Naive thymus-derived CD4-positive, alpha-beta T cell (primary cell): Measurements from ENCODE around the gene CYP24A1. TPM values are rescaled to one million over a fixed set of nuclear protein-coding genes. Genes with fewer than 3 reads are reported as not detected.

Experiments used
- ATAC-seq: fragments of 150-1000 bp; cut with Tn5 transposase; 2 replicates; pipeline ENCODE4 v1.10.0; 2021; ENCODE audit warnings: mild to moderate bottlenecking, moderate library complexity
- CTCF ChIA-PET: fragments of 350-600 bp; sonication (Branson Sonifier 250); formaldehyde crosslinking; loops from one replicate; lab custom pipeline; 2021; ENCODE audit warnings: antibody characterized with exemption; lab: Charles Lee
- POLR2A ChIA-PET: fragments of 350-600 bp; sonication (Branson Sonifier 250); formaldehyde crosslinking; loops from one replicate; lab custom pipeline; 2021; ENCODE audit warnings: antibody characterized with exemption, inconsistent platforms; lab: Charles Lee
- DNase-seq, 9 donors: peaks; one replicate each; pipeline versions ENCODE4 v3.0.0 to v3.0.0-alpha.2; 2020 to 2022; ENCODE audit warnings: mixed read lengths in 1 of 9
- H3K27ac ChIP-seq: one replicate; pipeline ENCODE4 v1.7.0; 2013; ENCODE audit warnings: mild to moderate bottlenecking, low read depth, low read length, moderate library complexity
- H3K27me3 ChIP-seq, 2 donors: one replicate each; pipeline ENCODE4 v1.7.0; 2013; ENCODE audit warnings: low read length in 2 of 2, mild to moderate bottlenecking in 2 of 2, moderate library complexity in 2 of 2; ENCODE audit not compliant: control insufficient read depth in 2 of 2, insufficient read depth in 2 of 2
- H3K36me3 ChIP-seq, 3 experiments: 1 replicate in 2 of 3; 2 replicates in 1 of 3; pipeline ENCODE4 v1.7.0; 2013; ENCODE audit warnings: low read length in 3 of 3, mild to moderate bottlenecking in 3 of 3, moderate library complexity in 1 of 3; ENCODE audit not compliant: insufficient read depth in 3 of 3, control insufficient read depth in 2 of 3
- H3K4me1 ChIP-seq, 2 donors: one replicate each; pipeline ENCODE4 v1.7.0; 2013; ENCODE audit warnings: low read length in 2 of 2, mild to moderate bottlenecking in 2 of 2, moderate library complexity in 1 of 2; ENCODE audit not compliant: control insufficient read depth in 2 of 2, insufficient read depth in 2 of 2
- H3K4me3 ChIP-seq: 2 replicates; pipeline ENCODE4 v1.7.0; 2013; ENCODE audit warnings: mild to moderate bottlenecking, low read length
- H3K9me3 ChIP-seq, 3 experiments: 1 replicate in 2 of 3; 2 replicates in 1 of 3; pipeline ENCODE4 v1.7.0; 2013; ENCODE audit warnings: low read length in 3 of 3; ENCODE audit not compliant: control insufficient read depth in 2 of 3
- H3K27ac Mint-ChIP-seq, 9 donors: one replicate each; pipeline ENCODE4 v1.8.0; 2020 to 2022; ENCODE audit warnings: mixed read lengths in 9 of 9, mild to moderate bottlenecking in 8 of 9, moderate library complexity in 5 of 9, inconsistent platforms in 2 of 9
- H3K27me3 Mint-ChIP-seq, 5 donors: one replicate each; pipeline ENCODE4 v1.8.0; 2021 to 2022; ENCODE audit warnings: mixed read lengths in 5 of 5, mild to moderate bottlenecking in 1 of 5
- H3K36me3 Mint-ChIP-seq, 5 donors: one replicate each; pipeline ENCODE4 v1.8.0; 2020 to 2022; ENCODE audit warnings: mixed read lengths in 5 of 5, mild to moderate bottlenecking in 3 of 5, inconsistent platforms in 1 of 5
- H3K4me1 Mint-ChIP-seq, 7 donors: one replicate each; pipeline ENCODE4 v1.8.0; 2020 to 2022; ENCODE audit warnings: mixed read lengths in 7 of 7, mild to moderate bottlenecking in 3 of 7, inconsistent platforms in 1 of 7
- H3K4me3 Mint-ChIP-seq, 10 donors: one replicate each; pipeline ENCODE4 v1.8.0; 2020 to 2022; ENCODE audit warnings: mild to moderate bottlenecking in 10 of 10, mixed read lengths in 10 of 10, moderate library complexity in 6 of 10, inconsistent platforms in 2 of 10
- H3K9me3 Mint-ChIP-seq, 11 donors: one replicate each; pipeline ENCODE4 v1.8.0; 2020 to 2022; ENCODE audit warnings: mixed read lengths in 11 of 11, mild to moderate bottlenecking in 4 of 11, inconsistent platforms in 1 of 11, moderate library complexity in 1 of 11
- intact Hi-C, 2 donors: fragments of 100-400 bp; cut with micrococcal nuclease; formaldehyde crosslinking; loops; one replicate each; pipeline ENCODE4 v1.15.1; 2023
- polyA plus RNA-seq, 2 donors: library from polyadenylated mRNA; unstranded; fragments of 300-500 nt; fragmentation: Illumina TruSeq; gene quantifications; one replicate each; pipeline ENCODE4 v1.2.3, GENCODE V29; 2021
- total RNA-seq, 6 experiments: library from RNA in 5 of 6; stranded (reverse) in 5 of 6; gene quantifications; 1 replicate in 5 of 6; 2 replicates in 1 of 6; pipeline ENCODE4 v1.2.3 and lab custom pipeline; 2021 to 2026

The CYP24A1 gene
- total and polyA plus RNA-seq, 7 experiments from 2014 or later = 0.78 TPM; not detected in 6

- Mint-ChIP-seq H3K27me3 (peaks cover 73 to 86% (median 76%) of the 10 kb centered on the region in 5 donors), H3K4me1 (peaks cover 11 to 27% (median 24%) of the 10 kb centered on the region in 7 donors), H3K36me3 (peaks cover 0 to 3% (median 0%) of the 10 kb centered on the region in 5 donors), H3K4me3 (peak overlapping the region; percentile 14 to 83 (median 59)), H3K27ac (no peak overlapping the region), H3K9me3 (peaks cover 0 to 6% (median 0%) of the 10 kb centered on the region in 11 donors)
- H3K4me1 ChIP-seq = peaks cover 0 to 5% of the 10 kb centered on the region in 2 donors
- no peak overlapping the region for H3K4me3 ChIP-seq
- H3K9me3 ChIP-seq = no peaks in the 10 kb centered on the region
- no peak overlapping the region for H3K27ac ChIP-seq
- DNase-seq (no peak), ATAC-seq (no peak)
- ChIA-PET POLR2A (no interaction called here), CTCF (no interaction called here)
- intact Hi-C loops = no loop called here
- no peaks in the 10 kb centered on the region for H3K36me3 ChIP-seq
- H3K27me3 ChIP-seq = peaks cover 0 to 6% of the 10 kb centered on the region in 2 donors
Observed at GRCh38 chr20:54172856-54173652, 732 bp downstream of the CYP24A1 start.

GRCh38 chr20:54172532-54172855, 1.3 kb downstream of the CYP24A1 start:
- DNase-seq (no peak), ATAC-seq (no peak)
- Mint-ChIP-seq H3K4me1 (peaks cover 11 to 27% (median 24%) of the 10 kb centered on the region in 7 donors), H3K36me3 (peaks cover 0 to 3% (median 0%) of the 10 kb centered on the region in 5 donors), H3K27ac (no peak overlapping the region), H3K4me3 (peak overlapping the region in 7 of 10 donors; percentile 32 to 83 (median 47)), H3K27me3 (peaks cover 74 to 84% (median 78%) of the 10 kb centered on the region in 5 donors), H3K9me3 (peaks cover 0 to 6% (median 0%) of the 10 kb centered on the region in 11 donors)
- Histone ChIP-seq H3K9me3 (no peaks in the 10 kb centered on the region), H3K36me3 (no peaks in the 10 kb centered on the region), H3K4me3 (no peak overlapping the region), H3K27me3 (peaks cover 0 to 6% of the 10 kb centered on the region in 2 donors), H3K27ac (no peak overlapping the region), H3K4me1 (peaks cover 0 to 5% of the 10 kb centered on the region in 2 donors)
- POLR2A ChIA-PET = no interaction called here
- CTCF ChIA-PET = no interaction called here
- intact Hi-C loops = no loop called here

GRCh38 chr20:54170963-54171362, 2.8 kb downstream of the CYP24A1 start:
- ATAC-seq (no peak), DNase-seq (no peak)
- CTCF ChIA-PET = no interaction called here

GRCh38 chr20:54170026-54170471, 3.7 kb downstream of the CYP24A1 start:
- H3K36me3 ChIP-seq = no peaks in the 10 kb centered on the region
- ChIA-PET POLR2A (no interaction called here), CTCF (interaction anchor here (0.6 to 1.0 kb wide), 2 partner anchors 10 to 1646 kb away, joined by 3 to 4 read pairs; no protein-coding TSS in a partner anchor)
- Mint-ChIP-seq H3K36me3 (peaks cover 0 to 3% (median 0%) of the 10 kb centered on the region in 5 donors), H3K27ac (no peak overlapping the region), H3K9me3 (peaks cover 0 to 6% (median 0%) of the 10 kb centered on the region in 11 donors), H3K4me1 (peaks cover 11 to 27% (median 24%) of the 10 kb centered on the region in 7 donors), H3K4me3 (no peak overlapping the region), H3K27me3 (peaks cover 64 to 87% (median 75%) of the 10 kb centered on the region in 5 donors)
- no peaks in the 10 kb centered on the region for H3K9me3 ChIP-seq
- intact Hi-C loops = no loop called here
- H3K27me3 ChIP-seq = peaks cover 0 to 6% of the 10 kb centered on the region in 2 donors
- no peak overlapping the region for H3K4me3 ChIP-seq
- no peak overlapping the region for H3K27ac ChIP-seq
- H3K4me1 ChIP-seq = peaks cover 0 to 5% of the 10 kb centered on the region in 2 donors
- DNase-seq = no peak
- ATAC-seq = no peak

More at GRCh38 chr20:54170963-54171362, 2.8 kb downstream of the CYP24A1 start:
- Histone ChIP-seq H3K27me3 (peaks cover 0 to 6% of the 10 kb centered on the region in 2 donors), H3K4me1 (peaks cover 0 to 5% of the 10 kb centered on the region in 2 donors), H3K27ac (no peak overlapping the region), H3K9me3 (no peaks in the 10 kb centered on the region), H3K36me3 (no peaks in the 10 kb centered on the region), H3K4me3 (no peak overlapping the region)
- Mint-ChIP-seq H3K9me3 (peaks cover 0 to 6% (median 0%) of the 10 kb centered on the region in 11 donors), H3K36me3 (peaks cover 0 to 3% (median 0%) of the 10 kb centered on the region in 5 donors), H3K4me1 (peaks cover 11 to 27% (median 24%) of the 10 kb centered on the region in 7 donors), H3K4me3 (no peak overlapping the region), H3K27me3 (peaks cover 68 to 90% (median 79%) of the 10 kb centered on the region in 5 donors), H3K27ac (no peak overlapping the region)
- POLR2A ChIA-PET = no interaction called here
- intact Hi-C loops = no loop called here

- POLR2A ChIA-PET = no interaction called here
Observed at GRCh38 chr20:54168961-54169862, 4.6 kb downstream of the CYP24A1 start.

More at GRCh38 chr20:54168961-54169862, 4.6 kb downstream of the CYP24A1 start:
- H3K27me3 ChIP-seq = peaks cover 0 to 3% of the 10 kb centered on the region in 2 donors
- no peak overlapping the region for H3K4me3 ChIP-seq
- no peak overlapping the region for H3K27ac ChIP-seq
- peaks cover 5 to 18% (median 16%) of the 10 kb centered on the region in 7 donors for H3K4me1 Mint-ChIP-seq
- H3K36me3 Mint-ChIP-seq = peaks cover 0 to 3% (median 0%) of the 10 kb centered on the region in 5 donors
- DNase-seq (no peak), ATAC-seq (no peak)
- H3K9me3 Mint-ChIP-seq = peaks cover 0 to 6% (median 0%) of the 10 kb centered on the region in 11 donors
- no peak overlapping the region for H3K27ac Mint-ChIP-seq
- intact Hi-C loops = no loop called here
- no peaks in the 10 kb centered on the region for H3K9me3 ChIP-seq
- H3K4me3 Mint-ChIP-seq = no peak overlapping the region
- H3K27me3 Mint-ChIP-seq = peaks cover 57 to 87% (median 69%) of the 10 kb centered on the region in 5 donors
- CTCF ChIA-PET = interaction anchor here (0.6 to 1.0 kb wide), 2 partner anchors 9 to 1645 kb away, joined by 3 to 4 read pairs; no protein-coding TSS in a partner anchor
- H3K4me1 ChIP-seq = no peaks in the 10 kb centered on the region
- no peaks in the 10 kb centered on the region for H3K36me3 ChIP-seq
